Activated CD4-positive, alpha-beta T cell treated with anti-CD3 and anti-CD28 coated beads, Interleukin-2, amount 10 ng/mL, durations not matched to agents 7 days and 5 days (primary cell): Measurements from ENCODE around the gene SLMAP. TPM values are rescaled to one million over a fixed set of nuclear protein-coding genes. Genes with fewer than 3 reads are reported as not detected.

Experiments
- CTCF ChIA-PET: fragments of 350-600 bp; sonication (Branson Sonifier 250); formaldehyde crosslinking; loops from one replicate; lab custom pipeline; 2021; ENCODE audit warnings: antibody characterized with exemption; lab: Charles Lee
- POLR2A ChIA-PET: fragments of 350-600 bp; sonication (Branson Sonifier 250); formaldehyde crosslinking; loops from one replicate; lab custom pipeline; 2021; ENCODE audit warnings: antibody characterized with exemption; lab: Charles Lee
- DNase-seq: peaks from one replicate; pipeline ENCODE4 v3.0.0-alpha.2; 2020
- H3K27ac Mint-ChIP-seq: one replicate; pipeline ENCODE4 v1.8.0; 2021; ENCODE audit warnings: mild to moderate bottlenecking, moderate library complexity, mixed read lengths
- H3K27me3 Mint-ChIP-seq: one replicate; pipeline ENCODE4 v1.8.0; 2021; ENCODE audit warnings: mixed read lengths
- H3K36me3 Mint-ChIP-seq: one replicate; pipeline ENCODE4 v1.8.0; 2021; ENCODE audit warnings: low read depth, mixed read lengths
- H3K4me1 Mint-ChIP-seq: one replicate; pipeline ENCODE4 v1.8.0; 2021; ENCODE audit warnings: mixed read lengths
- H3K4me3 Mint-ChIP-seq: one replicate; pipeline ENCODE4 v1.8.0; 2021; ENCODE audit warnings: mild to moderate bottlenecking, moderate library complexity, mixed read lengths
- H3K9me3 Mint-ChIP-seq: one replicate; pipeline ENCODE4 v1.8.0; 2021; ENCODE audit warnings: mixed read lengths
- total RNA-seq, 2 experiments: library from RNA; stranded (reverse); gene quantifications; one replicate each; pipeline ENCODE4 v1.2.3, GENCODE V29; 2021

The SLMAP gene
- total RNA-seq, 2 experiments from 2014 or later = 47.2 to 51.2 TPM

GRCh38 chr3:57890874-57891273 is 134.8 kb downstream of the SLMAP start:
- Mint-ChIP-seq H3K9me3 (no peaks in the 10 kb centered on the region), H3K36me3 (peaks cover 9% of the 10 kb centered on the region), H3K27me3 (no peaks in the 10 kb centered on the region), H3K27ac (no peak overlapping the region), H3K4me3 (no peak overlapping the region), H3K4me1 (no peaks in the 10 kb centered on the region)
- no peak for DNase-seq
- ChIA-PET POLR2A (no interaction called here), CTCF (no interaction called here)

- Mint-ChIP-seq H3K9me3 (no peaks in the 10 kb centered on the region), H3K4me3 (no peak overlapping the region), H3K4me1 (no peaks in the 10 kb centered on the region), H3K27me3 (no peaks in the 10 kb centered on the region), H3K36me3 (peaks cover 8% of the 10 kb centered on the region), H3K27ac (no peak overlapping the region)
- CTCF ChIA-PET = interaction anchor here (1.0 kb wide), 1 partner anchor 37 kb away, joined by 3 read pairs; no protein-coding TSS in a partner anchor
- POLR2A ChIA-PET = no interaction called here
- no peak for DNase-seq
Measured at GRCh38 chr3:57892423-57892822, 136.3 kb downstream of the SLMAP start.

- Mint-ChIP-seq H3K4me1 (no peaks in the 10 kb centered on the region), H3K27ac (no peak overlapping the region), H3K4me3 (no peak overlapping the region), H3K9me3 (no peaks in the 10 kb centered on the region), H3K36me3 (peaks cover 4% of the 10 kb centered on the region), H3K27me3 (no peaks in the 10 kb centered on the region)
- ChIA-PET CTCF (interaction anchor here (0.6 to 1.0 kb wide), 2 partner anchors 36 to 153 kb away, joined by 3 read pairs; no protein-coding TSS in a partner anchor), POLR2A (interaction anchor here (0.7 kb wide), 1 partner anchor 120 kb away, joined by 9 read pairs; no protein-coding TSS in a partner anchor)
- DNase-seq = no peak
Measured at GRCh38 chr3:57893156-57893555, 137.0 kb downstream of the SLMAP start.

GRCh38 chr3:57893668-57894067 is 137.6 kb downstream of the SLMAP start:
- CTCF ChIA-PET = interaction anchor here (0.6 to 1.0 kb wide), 2 partner anchors 36 to 154 kb away, joined by 3 read pairs; no protein-coding TSS in a partner anchor
- POLR2A ChIA-PET = interaction anchor here (0.7 kb wide), 1 partner anchor 119 kb away, joined by 9 read pairs; no protein-coding TSS in a partner anchor
- Mint-ChIP-seq H3K27ac (no peak overlapping the region), H3K36me3 (peaks cover 4% of the 10 kb centered on the region), H3K4me1 (no peaks in the 10 kb centered on the region), H3K9me3 (no peaks in the 10 kb centered on the region), H3K4me3 (no peak overlapping the region), H3K27me3 (no peaks in the 10 kb centered on the region)
- no peak for DNase-seq

GRCh38 chr3:57896031-57896430 is 139.9 kb downstream of the SLMAP start:
- H3K4me3 Mint-ChIP-seq = no peak overlapping the region
- ChIA-PET POLR2A (interaction anchor here (0.7 kb wide), 1 partner anchor 26 kb away, joined by 3 read pairs; no protein-coding TSS in a partner anchor), CTCF (no interaction called here)
- H3K27ac Mint-ChIP-seq = no peak overlapping the region
- no peak for DNase-seq
- no peaks in the 10 kb centered on the region for H3K4me1 Mint-ChIP-seq
- peaks cover 10% of the 10 kb centered on the region for H3K36me3 Mint-ChIP-seq
- H3K9me3 Mint-ChIP-seq = no peaks in the 10 kb centered on the region
- no peaks in the 10 kb centered on the region for H3K27me3 Mint-ChIP-seq

GRCh38 chr3:57896691-57897090 is 140.6 kb downstream of the SLMAP start:
- Mint-ChIP-seq H3K27ac (no peak overlapping the region), H3K9me3 (no peaks in the 10 kb centered on the region), H3K36me3 (peaks cover 15% of the 10 kb centered on the region), H3K27me3 (no peaks in the 10 kb centered on the region), H3K4me3 (no peak overlapping the region), H3K4me1 (no peaks in the 10 kb centered on the region)
- POLR2A ChIA-PET = interaction anchor here (0.7 kb wide), 1 partner anchor 289 kb away, joined by 8 read pairs; no protein-coding TSS in a partner anchor
- no peak for DNase-seq
- CTCF ChIA-PET = interaction anchor here (0.6 kb wide), 2 partner anchors 44 to 919 kb away, joined by 3 to 5 read pairs; no protein-coding TSS in a partner anchor

GRCh38 chr3:57900786-57901185 is 144.7 kb downstream of the SLMAP start:
- no peaks in the 10 kb centered on the region for H3K4me1 Mint-ChIP-seq
- H3K4me3 Mint-ChIP-seq = no peak overlapping the region
- DNase-seq = no peak
- CTCF ChIA-PET = no interaction called here
- POLR2A ChIA-PET = no interaction called here
- H3K27ac Mint-ChIP-seq = no peak overlapping the region
- no peaks in the 10 kb centered on the region for H3K27me3 Mint-ChIP-seq
- H3K36me3 Mint-ChIP-seq = peaks cover 21% of the 10 kb centered on the region
- H3K9me3 Mint-ChIP-seq = no peaks in the 10 kb centered on the region

- no peak for DNase-seq
- no peaks in the 10 kb centered on the region for H3K4me1 Mint-ChIP-seq
- ChIA-PET POLR2A (no interaction called here), CTCF (interaction anchor here (0.6 kb wide), 1 partner anchor 38 kb away, joined by 4 read pairs; no protein-coding TSS in a partner anchor)
- peaks cover 16% of the 10 kb centered on the region for H3K36me3 Mint-ChIP-seq
- H3K27ac Mint-ChIP-seq = no peak overlapping the region
- H3K4me3 Mint-ChIP-seq = no peak overlapping the region
- no peaks in the 10 kb centered on the region for H3K27me3 Mint-ChIP-seq
- H3K9me3 Mint-ChIP-seq = no peaks in the 10 kb centered on the region
Measured at GRCh38 chr3:57903124-57903890, 147.2 kb downstream of the SLMAP start.

- Mint-ChIP-seq H3K27ac (no peak overlapping the region), H3K36me3 (peaks cover 23% of the 10 kb centered on the region), H3K27me3 (no peaks in the 10 kb centered on the region), H3K9me3 (no peaks in the 10 kb centered on the region), H3K4me1 (no peaks in the 10 kb centered on the region), H3K4me3 (no peak overlapping the region)
- ChIA-PET POLR2A (no interaction called here), CTCF (interaction anchor here (0.8 kb wide), 1 partner anchor 25 kb away, joined by 3 read pairs; no protein-coding TSS in a partner anchor)
- peak; percentile 33 for DNase-seq
Measured at GRCh38 chr3:57910990-57911389, 154.9 kb downstream of the SLMAP start.

GRCh38 chr3:57911593-57911992 is 155.5 kb downstream of the SLMAP start:
- ChIA-PET CTCF (no interaction called here), POLR2A (no interaction called here)
- H3K4me3 Mint-ChIP-seq = no peak overlapping the region
- H3K9me3 Mint-ChIP-seq = no peaks in the 10 kb centered on the region
- no peak overlapping the region for H3K27ac Mint-ChIP-seq
- no peak for DNase-seq
- H3K36me3 Mint-ChIP-seq = peaks cover 29% of the 10 kb centered on the region
- H3K4me1 Mint-ChIP-seq = no peaks in the 10 kb centered on the region
- H3K27me3 Mint-ChIP-seq = no peaks in the 10 kb centered on the region

- Mint-ChIP-seq H3K4me1 (no peaks in the 10 kb centered on the region), H3K36me3 (peaks cover 44% of the 10 kb centered on the region), H3K9me3 (no peaks in the 10 kb centered on the region), H3K27me3 (no peaks in the 10 kb centered on the region), H3K27ac (no peak overlapping the region), H3K4me3 (no peak overlapping the region)
- POLR2A ChIA-PET = no interaction called here
- CTCF ChIA-PET = no interaction called here
- no peak for DNase-seq
Measured at GRCh38 chr3:57917601-57918000, 161.5 kb downstream of the SLMAP start.

GRCh38 chr3:57918123-57918837 is 162.2 kb downstream of the SLMAP start:
- CTCF ChIA-PET = no interaction called here

GRCh38 chr3:57919987-57920386 is 163.9 kb downstream of the SLMAP start:
- Mint-ChIP-seq H3K4me3 (no peak overlapping the region), H3K4me1 (no peaks in the 10 kb centered on the region), H3K27me3 (no peaks in the 10 kb centered on the region), H3K27ac (no peak overlapping the region), H3K36me3 (peaks cover 51% of the 10 kb centered on the region), H3K9me3 (no peaks in the 10 kb centered on the region)
- ChIA-PET POLR2A (no interaction called here), CTCF (interaction anchor here (0.6 kb wide), 2 partner anchors 14 to 375 kb away, joined by 3 read pairs; no protein-coding TSS in a partner anchor)
- DNase-seq = no peak

More at GRCh38 chr3:57918123-57918837, 162.2 kb downstream of the SLMAP start:
- Mint-ChIP-seq H3K9me3 (no peaks in the 10 kb centered on the region), H3K27me3 (no peaks in the 10 kb centered on the region), H3K4me1 (no peaks in the 10 kb centered on the region), H3K4me3 (no peak overlapping the region), H3K27ac (no peak overlapping the region), H3K36me3 (peaks cover 45% of the 10 kb centered on the region)
- DNase-seq = no peak
- POLR2A ChIA-PET = no interaction called here
